Gastrocnemius medialis (tissue), 4 donors: ENCODE measurements around the gene MEAF6. TPM values are rescaled to one million over a fixed set of nuclear protein-coding genes. Genes with fewer than 3 reads are reported as not detected.
A peak's percentile ranks its signal among the peaks of the same experiment; 100 is the strongest.
"Not testable (repeated sequence)": the region's sequence is repeated elsewhere in the genome, so short reads cannot be mapped to it uniquely, and the experiment has no call there.

ENCODE experiments used
- ATAC-seq, 2 donors: fragments of 150-250 bp; one replicate each; pipeline ENCODE4 v1.9.1; 2016
- DNase-seq, 2 donors: peaks; one replicate each; pipeline ENCODE4 v3.0.0-alpha.2; 2019
- H3K27ac ChIP-seq, 4 donors: fragments of 200-600 bp; sonication (generic); 1 replicate in 1 of 4; 2 replicates in 3 of 4; pipeline ENCODE4 v1.5.1; 2016 to 2018; ENCODE audit warnings: mild to moderate bottlenecking in 2 of 4, moderate library complexity in 1 of 4
- H3K27me3 ChIP-seq, 3 donors: fragments of 200-600 bp; sonication (generic) in 2 of 3; 1 replicate in 1 of 3; 2 replicates in 2 of 3; pipeline versions ENCODE4 v1.5.1 to v1.6.0; 2016 to 2019; ENCODE audit warnings: mild to moderate bottlenecking in 1 of 3, moderate library complexity in 1 of 3
- H3K36me3 ChIP-seq, 2 donors: fragments of 200-600 bp; sonication (generic) in 1 of 2; one replicate each; pipeline ENCODE4 v1.5.1; 2017 to 2018
- H3K4me1 ChIP-seq, 2 donors: fragments of 200-600 bp; sonication (generic) in 1 of 2; one replicate each; pipeline ENCODE4 v1.5.1; 2016 to 2017; ENCODE audit warnings: mild to moderate bottlenecking in 2 of 2
- H3K4me3 ChIP-seq, 4 donors: fragments of 200-600 bp; sonication (generic) in 3 of 4; 1 replicate in 1 of 4; 2 replicates in 3 of 4; pipeline ENCODE4 v1.5.1; 2016 to 2019; ENCODE audit warnings: mild to moderate bottlenecking in 2 of 4
- H3K9me3 ChIP-seq, 3 donors: fragments of 200-600 bp; sonication (generic) in 2 of 3; 1 replicate in 1 of 3; 2 replicates in 2 of 3; pipeline ENCODE4 v1.5.1; 2016 to 2019
- CTCF ChIP-seq, 5 experiments: fragments of 450-650 bp in 3 of 5; fragments of 200-600 bp in 2 of 5; sonication (generic) in 2 of 5; IDR thresholded peaks in 4 of 5; conservative IDR thresholded peaks in 1 of 5; 1 replicate in 4 of 5; 2 replicates in 1 of 5; pipeline ENCODE4 v1.5.1; 2016 to 2019; ENCODE audit warnings: antibody characterized with exemption in 5 of 5, mild to moderate bottlenecking in 3 of 5, moderate library complexity in 3 of 5
- POLR2A ChIP-seq, 2 donors: fragments of 450-650 bp; IDR thresholded peaks; one replicate each; pipeline ENCODE4 v1.6.1; 2017; ENCODE audit warnings: antibody characterized with exemption in 2 of 2, mild to moderate bottlenecking in 2 of 2, moderate library complexity in 2 of 2
- in situ Hi-C, 4 donors: fragments of 200-750 bp; cut with MboI; loops; one replicate each; pipeline versions ENCODE4 v1.15.0 to v1.8.0; 2017; ENCODE audit warnings: low sequenced_read_pairs in 4 of 4
- intact Hi-C: fragments of 100-400 bp; cut with DNase I; formaldehyde crosslinking; loops from one replicate; pipeline ENCODE4 v1.15.1; 2023; ENCODE audit warnings: low total_unique reads
- total RNA-seq, 4 donors: library from RNA; depleted of rRNA; stranded (reverse); fragments of >200 nt; gene quantifications; one replicate each; pipeline versions ENCODE4 v1.1.0 to v1.2.3, GENCODE V29; 2016

The MEAF6 gene
- total RNA-seq, 4 donors from 2014 or later = 72.1 to 81.0 (median 74.5) TPM

GRCh38 chr1:37544530-37544929, 30.0 kb upstream of the MEAF6 start:
- TF ChIP-seq POLR2A (IDR thresholded peaks at IDR 0.05) (no peak), CTCF (IDR thresholded peaks at IDR 0.05 in 4 of 5, conservative IDR thresholded peaks at IDR 0.05 in 1 of 5) (no peak)
- no peak overlapping the region for H3K27ac ChIP-seq
- no peaks in the 10 kb centered on the region for H3K9me3 ChIP-seq
- H3K36me3 ChIP-seq = peaks cover 0 to 69% of the 10 kb centered on the region in 2 donors
- no peak for ATAC-seq
- no peak overlapping the region for H3K4me3 ChIP-seq
- H3K4me1 ChIP-seq = no peaks in the 10 kb centered on the region
- H3K27me3 ChIP-seq = no peaks in the 10 kb centered on the region
- intact Hi-C loops = no loop called here
- in situ Hi-C loops = no loop called here
- DNase-seq = no peak

GRCh38 chr1:37540036-37540785, 25.6 kb upstream of the MEAF6 start:
- intact Hi-C loops (no loop called here), in situ Hi-C loops (no loop called here)
- Histone ChIP-seq H3K4me3 (no peak overlapping the region), H3K27ac (no peak overlapping the region), H3K27me3 (no peaks in the 10 kb centered on the region), H3K4me1 (no peaks in the 10 kb centered on the region), H3K9me3 (no peaks in the 10 kb centered on the region), H3K36me3 (peaks cover 0 to 73% of the 10 kb centered on the region in 2 donors)
- no peak for ATAC-seq
- DNase-seq = no peak
- no peak for TF ChIP-seq CTCF (IDR thresholded peaks at IDR 0.05 in 4 of 5, conservative IDR thresholded peaks at IDR 0.05 in 1 of 5)
- TF ChIP-seq POLR2A (IDR thresholded peaks at IDR 0.05) = no peak

GRCh38 chr1:37539154-37539553, 24.6 kb upstream of the MEAF6 start:
- H3K9me3 ChIP-seq, in situ Hi-C loops, H3K27ac ChIP-seq, ATAC-seq, intact Hi-C loops, H3K4me3 ChIP-seq, H3K4me1 ChIP-seq, DNase-seq, H3K27me3 ChIP-seq: not testable (repeated sequence)
- H3K36me3 ChIP-seq = peaks cover 0 to 68% of the 10 kb centered on the region in 2 donors

- peak overlapping the region; percentile 32 to 49 (median 40) for H3K27ac ChIP-seq
- H3K27me3 ChIP-seq = no peaks in the 10 kb centered on the region
- in situ Hi-C loops = no loop called here
- peaks cover 14 to 19% of the 10 kb centered on the region in 2 donors for H3K4me1 ChIP-seq
- peak; percentile 51 to 57 for ATAC-seq
- DNase-seq = peak in 1 of 2 donors; percentile 37
- no peaks in the 10 kb centered on the region for H3K9me3 ChIP-seq
- no peak for TF ChIP-seq CTCF (IDR thresholded peaks at IDR 0.05 in 4 of 5, conservative IDR thresholded peaks at IDR 0.05 in 1 of 5)
- no peak for TF ChIP-seq POLR2A (IDR thresholded peaks at IDR 0.05)
- intact Hi-C loops = no loop called here
- no peak overlapping the region for H3K4me3 ChIP-seq
- peaks cover 0 to 60% of the 10 kb centered on the region in 2 donors for H3K36me3 ChIP-seq
Observed at GRCh38 chr1:37537378-37537777, 22.8 kb upstream of the MEAF6 start.

- H3K27ac ChIP-seq = peak overlapping the region; percentile 51 to 66 (median 59)
- DNase-seq (no peak), ATAC-seq (no peak)
- in situ Hi-C loops (no loop called here), intact Hi-C loops (loop anchor here (2.0 kb wide), 1 partner anchor 19 kb away; the partner anchor contains the start of gene MEAF6)
- peaks cover 14 to 19% of the 10 kb centered on the region in 2 donors for H3K4me1 ChIP-seq
- H3K4me3 ChIP-seq = no peak overlapping the region
- H3K27me3 ChIP-seq = no peaks in the 10 kb centered on the region
- TF ChIP-seq CTCF (IDR thresholded peaks at IDR 0.05 in 4 of 5, conservative IDR thresholded peaks at IDR 0.05 in 1 of 5) (no peak), POLR2A (IDR thresholded peaks at IDR 0.05) (no peak)
- H3K9me3 ChIP-seq = no peaks in the 10 kb centered on the region
- peaks cover 0 to 27% of the 10 kb centered on the region in 2 donors for H3K36me3 ChIP-seq
Observed at GRCh38 chr1:37533317-37534093, 18.9 kb upstream of the MEAF6 start.

GRCh38 chr1:37532418-37533156, 18.0 kb upstream of the MEAF6 start:
- H3K9me3 ChIP-seq, intact Hi-C loops, ATAC-seq, H3K27me3 ChIP-seq, DNase-seq, H3K27ac ChIP-seq, in situ Hi-C loops, H3K4me3 ChIP-seq: not testable (repeated sequence)
- H3K4me1 ChIP-seq = peaks cover 14 to 19% of the 10 kb centered on the region in 2 donors
- peaks cover 0 to 17% of the 10 kb centered on the region in 2 donors for H3K36me3 ChIP-seq

GRCh38 chr1:37529888-37530287, 15.3 kb upstream of the MEAF6 start:
- ATAC-seq, H3K9me3 ChIP-seq, H3K4me3 ChIP-seq, H3K27ac ChIP-seq, DNase-seq, H3K27me3 ChIP-seq, H3K36me3 ChIP-seq, in situ Hi-C loops, intact Hi-C loops: not testable (repeated sequence)
- peaks cover 14 to 18% of the 10 kb centered on the region in 2 donors for H3K4me1 ChIP-seq
